Raji (cell line): ENCODE measurements around the gene PARN.

Experiments used
- POLR2A ChIP-seq: IDR thresholded peaks from 2 replicates; pipeline ENCODE4 v1.6.1; 2011; ENCODE audit warnings: low read depth, low read length, control low read depth; ENCODE audit not compliant: insufficient read depth

PARN gene

DNA sequence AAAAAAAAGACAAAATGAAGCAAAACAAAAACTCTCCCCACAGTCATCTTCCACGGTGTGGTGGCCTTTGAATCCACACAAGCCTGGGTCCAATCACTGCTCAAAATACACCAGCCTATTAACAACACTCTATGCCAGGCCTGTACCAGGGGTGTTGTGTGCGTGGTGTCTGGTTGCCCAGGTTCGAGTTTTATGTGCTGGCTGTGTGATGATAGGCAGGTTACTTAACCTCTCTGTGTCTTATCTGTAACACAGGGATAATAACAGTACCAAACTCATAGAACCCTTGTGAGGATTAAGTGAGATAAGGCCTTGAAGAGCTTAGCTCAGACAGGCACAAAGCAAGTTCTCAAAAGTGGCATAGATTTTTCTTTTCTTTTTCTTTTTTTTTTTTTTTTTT, 235.2 kb downstream of the PARN start:
- no peak for TF ChIP-seq POLR2A

- no peak for TF ChIP-seq POLR2A
These were observed 237.1 kb downstream of the PARN start for GRCh38 chr16:14392960-14393359.

GRCh38 chr16:14389359-14389758, 240.7 kb downstream of the PARN start:
- no peak for TF ChIP-seq POLR2A

DNA sequence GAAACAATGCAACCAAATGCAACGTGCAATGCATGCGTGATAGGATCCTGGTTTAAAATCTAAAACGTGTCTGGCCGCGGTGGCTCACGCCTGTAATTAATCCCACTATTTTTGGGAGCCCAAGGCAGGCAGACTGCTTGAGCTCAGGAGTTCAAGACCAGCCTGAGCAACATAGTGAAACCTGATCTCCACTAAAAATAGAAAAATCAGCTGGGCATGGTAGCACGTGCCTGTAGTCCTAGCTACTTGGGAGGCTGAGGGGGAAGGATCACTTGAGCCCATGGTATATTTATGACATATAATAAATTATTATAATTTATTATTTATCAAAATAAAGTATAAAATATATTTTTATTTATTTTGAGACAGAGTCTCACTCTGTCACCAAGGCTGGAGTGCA, 241.8 kb downstream of the PARN start:
- no peak for TF ChIP-seq POLR2A

DNA sequence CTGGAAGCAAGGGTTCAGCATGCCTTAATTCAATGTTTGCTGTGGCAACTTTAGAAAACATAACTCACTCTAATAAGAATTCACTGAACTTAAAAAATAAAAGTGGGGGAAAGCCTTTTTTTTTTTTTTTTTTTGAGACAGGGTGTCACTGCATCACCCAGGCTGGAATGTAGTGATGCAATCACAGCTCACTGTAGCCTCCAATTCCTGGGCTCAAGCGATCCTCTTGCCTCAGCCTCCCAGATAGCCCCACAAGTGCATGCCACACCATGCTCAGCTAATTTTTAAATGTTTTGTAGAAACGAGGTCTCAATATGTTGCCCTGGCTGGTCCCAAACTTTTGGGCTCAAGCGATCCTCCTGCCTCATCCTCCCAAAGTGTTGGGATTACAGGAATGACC, 243.9 kb downstream of the PARN start:
- no peak for TF ChIP-seq POLR2A
